Measurements from ENCODE around the gene LILRB4.

DNA sequence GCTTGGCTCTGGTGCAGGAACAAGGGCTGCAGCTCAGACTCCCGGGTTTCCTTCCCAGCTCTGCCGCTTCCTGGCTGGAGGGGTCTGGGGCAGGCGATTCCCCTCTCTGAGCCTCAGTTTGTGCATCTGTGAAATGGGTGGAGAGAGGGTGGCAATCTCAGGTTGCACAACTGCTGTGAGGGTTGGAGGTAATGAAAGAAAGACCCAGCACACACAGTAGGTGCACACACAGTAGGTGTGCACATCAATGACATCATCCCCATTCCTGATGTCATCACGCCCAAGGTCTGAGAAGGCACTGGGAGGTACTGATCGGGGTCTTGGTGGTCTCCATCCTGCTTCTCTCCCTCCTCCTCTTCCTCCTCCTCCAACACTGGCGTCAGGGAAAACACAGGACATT, 2.7 kb downstream of the LILRB4 start:
- TF ChIP-seq CTCF (IDR thresholded peaks at IDR 0.05), result no peak
- TF ChIP-seq EZH2 (IDR thresholded peaks at IDR 0.05), result no peak
- TF ChIP-seq EZH2phosphoT487 (IDR thresholded peaks at IDR 0.05), result no peak
